HT1080 (cell line): ENCODE data around the gene SLIT3. TPM values are rescaled to one million over a fixed set of nuclear protein-coding genes. Genes with fewer than 3 reads are reported as not detected.
A peak's percentile ranks its signal among the peaks of the same experiment; 100 is the strongest.
"Not testable (repeated sequence)": the region's sequence is repeated elsewhere in the genome, so short reads cannot be mapped to it uniquely, and the experiment has no call there.

ENCODE experiments used
- DNase-seq: peaks from one replicate; pipeline ENCODE4 v3.0.0-alpha.2; 2015; ENCODE audit warnings: low read depth
- total RNA-seq: library from RNA; depleted of rRNA; stranded (reverse); fragments of >200 nt; shearing (Covaris generic); gene quantifications from 2 replicates; pipeline ENCODE4 v1.2.3, GENCODE V29; 2014

SLIT3 gene
- total RNA-seq, 1 experiment from 2014 or later: 0.08 TPM

DNA sequence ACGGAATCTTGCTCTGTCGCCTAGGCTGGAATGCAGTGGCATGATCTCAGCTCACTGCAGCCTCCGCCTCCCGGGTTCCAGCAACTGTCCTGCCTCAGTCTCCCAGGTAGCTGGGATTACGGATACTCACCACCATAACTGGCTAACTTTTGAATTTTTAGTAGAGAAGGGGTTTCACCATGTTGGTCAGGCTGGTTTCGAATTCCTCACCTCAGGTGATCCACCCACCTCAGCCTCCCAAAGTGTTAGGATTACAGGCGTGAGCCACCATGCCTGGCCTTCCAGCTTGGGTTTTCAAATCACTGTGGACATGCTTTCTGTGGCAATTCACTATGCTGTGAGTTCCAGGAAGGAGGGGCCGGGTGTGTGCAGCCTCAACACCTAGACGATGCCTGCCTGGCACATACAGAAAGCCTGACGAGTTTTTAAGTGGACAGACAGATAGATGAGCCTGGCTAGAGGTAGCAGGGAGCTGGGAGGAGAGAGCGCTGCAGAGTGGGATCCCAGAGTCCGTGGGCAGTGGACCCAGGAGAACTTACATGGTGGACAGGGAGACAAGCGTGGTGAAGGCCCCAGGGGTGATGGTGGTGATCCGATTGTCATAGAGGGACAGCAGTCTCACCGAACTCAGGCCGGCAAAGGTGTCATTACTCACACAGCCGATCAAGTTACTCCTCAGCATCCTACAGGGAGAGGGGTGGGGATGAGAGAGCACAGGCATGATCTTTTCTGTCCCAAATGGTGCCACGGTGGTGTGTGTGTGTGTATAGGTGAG lies 548.3 kb downstream of the SLIT3 start:
- peak; percentile 3 for DNase-seq

DNA sequence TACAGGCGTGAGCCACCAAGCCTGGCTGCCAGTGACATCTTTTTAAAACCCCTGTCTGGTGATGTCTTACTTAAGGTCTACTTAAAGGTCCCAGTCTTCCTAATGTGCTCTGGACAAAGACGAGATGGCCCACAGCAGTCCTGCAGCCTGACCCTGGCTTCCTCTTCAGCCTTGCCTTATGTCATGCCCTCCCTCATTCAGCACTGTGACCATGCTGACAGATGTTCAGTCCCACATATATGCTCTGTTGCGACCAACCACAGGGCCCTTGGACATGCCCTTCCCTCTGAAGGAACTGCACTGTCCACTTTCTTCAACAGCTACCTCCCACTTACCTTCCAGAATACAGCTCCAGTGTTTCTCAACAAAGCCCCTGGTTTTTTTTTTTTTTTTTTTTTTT lies 548.9 kb downstream of the SLIT3 start:
- DNase-seq: no peak

DNA sequence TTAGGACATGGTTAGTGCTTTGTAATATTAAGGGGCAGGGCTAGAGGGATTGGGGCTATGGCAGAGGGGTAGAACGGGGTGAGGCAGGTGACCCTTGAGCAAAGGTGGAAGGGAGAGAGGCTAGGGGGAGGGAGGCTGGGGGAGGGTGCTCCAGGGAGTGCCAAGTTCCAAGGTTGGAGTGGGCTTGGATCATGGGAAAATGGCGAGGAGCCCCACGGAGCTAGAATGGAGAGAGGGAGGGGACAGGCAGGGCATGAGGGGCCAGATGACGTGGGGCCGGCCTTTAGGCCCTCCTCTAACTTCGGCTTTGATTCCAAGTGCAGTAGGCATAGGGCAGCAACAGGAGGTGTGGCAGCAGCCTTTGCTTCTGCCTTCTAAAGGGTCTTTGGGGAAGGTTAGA lies 550.0 kb downstream of the SLIT3 start:
- DNase-seq: no peak

DNA sequence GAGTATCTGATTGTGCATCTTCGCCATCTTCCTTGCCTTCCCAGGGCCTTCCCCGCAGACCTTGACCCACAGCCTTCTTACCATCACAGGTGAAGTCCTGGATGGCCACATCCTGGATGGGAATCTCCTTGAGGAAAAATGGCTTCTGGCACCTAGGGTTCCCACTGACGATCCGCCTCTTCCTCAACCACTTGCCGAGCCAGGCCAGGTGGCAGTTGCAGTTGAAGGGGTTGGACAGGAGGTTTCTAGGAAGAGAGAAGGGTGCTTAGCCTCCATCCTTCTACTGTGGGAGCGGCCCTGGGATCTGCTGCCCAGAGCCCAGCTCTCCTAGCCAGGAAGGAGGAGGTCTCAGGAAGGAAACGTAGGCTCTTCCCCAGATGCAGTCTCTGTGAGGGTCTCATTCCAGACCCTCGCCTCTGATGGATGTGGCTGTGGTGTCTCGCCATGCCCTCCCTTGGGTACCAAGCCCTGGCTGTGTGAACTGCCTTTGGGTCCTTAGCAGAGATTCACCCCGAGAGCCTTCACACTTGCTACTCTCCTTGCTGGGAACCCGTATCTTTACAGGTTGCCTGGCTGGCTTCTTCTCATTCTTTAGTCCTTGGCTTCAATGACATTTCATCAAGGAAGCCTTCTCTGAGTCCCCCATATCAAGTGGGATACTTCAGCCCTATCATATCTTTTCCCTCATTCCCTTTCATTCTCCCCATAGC lies 551.4 kb downstream of the SLIT3 start:
- no peak for DNase-seq

DNA sequence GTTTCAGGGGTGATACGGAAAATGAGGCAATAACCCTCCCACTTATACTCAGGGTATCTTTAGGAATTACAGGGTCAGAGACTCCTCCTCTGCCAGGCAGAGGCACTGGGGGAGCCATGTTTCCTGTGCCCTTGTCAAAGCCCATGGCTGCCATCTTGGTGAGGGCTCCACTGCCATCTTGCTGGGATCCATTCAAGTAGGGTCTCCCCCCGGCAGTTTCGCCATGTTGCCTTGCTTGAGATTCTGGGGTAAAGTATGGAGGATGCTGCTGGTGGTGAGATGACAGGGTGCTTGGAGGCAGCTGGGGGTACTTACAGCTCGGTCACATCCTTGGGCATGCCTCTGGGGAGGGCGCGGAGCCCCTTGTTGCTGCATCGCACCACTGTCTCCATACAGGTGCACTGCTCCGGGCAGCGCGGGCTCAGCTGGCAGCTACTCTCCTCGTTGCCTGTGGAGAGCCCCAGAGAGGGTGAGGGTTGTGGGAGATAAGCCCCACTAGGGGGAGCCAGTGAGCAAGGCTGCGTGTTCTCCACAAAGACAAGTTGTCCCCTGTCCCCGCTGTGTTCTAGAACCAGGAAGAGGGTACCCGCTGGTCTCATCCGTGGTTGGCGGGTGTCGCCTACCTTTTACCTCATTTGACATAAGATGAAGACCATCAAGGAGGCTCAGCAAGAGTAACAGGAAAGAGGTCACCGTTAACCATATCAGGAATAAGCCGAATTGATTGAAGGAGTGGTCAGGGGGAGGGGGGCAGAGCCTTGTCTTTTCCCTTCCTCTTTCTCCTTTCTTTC lies 552.8 kb downstream of the SLIT3 start:
- peak; percentile 39 for DNase-seq

DNA sequence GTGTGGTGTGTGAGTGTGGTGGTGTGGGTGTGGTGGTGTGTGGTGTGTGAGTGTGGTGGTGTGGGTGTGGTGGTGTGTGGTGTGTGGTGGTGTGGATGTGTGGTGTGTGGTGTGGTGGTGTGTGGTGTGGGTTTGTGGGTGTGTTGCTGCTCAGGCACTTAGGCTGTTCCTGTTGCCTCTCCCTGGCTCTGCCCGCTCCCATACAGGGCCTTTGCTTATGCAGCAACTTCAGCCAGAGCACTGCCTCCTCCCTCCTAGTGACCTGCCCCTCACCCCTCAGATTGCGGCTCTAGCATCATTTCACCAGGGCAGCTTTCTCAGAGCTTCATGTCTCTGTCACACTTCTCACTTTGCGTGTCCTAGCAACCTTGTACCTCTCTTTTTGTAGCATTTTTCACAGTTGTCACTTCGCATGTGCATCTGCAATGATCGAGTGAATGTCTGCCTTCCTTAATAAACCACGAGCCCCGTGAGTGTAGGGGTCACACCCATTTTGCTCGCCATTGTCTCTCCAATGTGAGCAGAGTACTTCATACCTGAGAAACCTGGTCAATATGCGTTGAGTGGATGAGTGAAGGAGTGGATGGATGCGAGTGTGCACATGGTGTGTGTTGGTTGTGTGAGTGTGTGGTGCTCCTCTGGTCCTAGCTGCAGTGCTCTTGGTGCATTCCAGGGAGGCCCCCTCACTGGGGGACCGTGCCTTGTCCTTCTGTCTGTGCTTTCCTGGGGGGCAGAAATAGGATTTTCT lies 553.9 kb downstream of the SLIT3 start:
- no peak for DNase-seq

DNA sequence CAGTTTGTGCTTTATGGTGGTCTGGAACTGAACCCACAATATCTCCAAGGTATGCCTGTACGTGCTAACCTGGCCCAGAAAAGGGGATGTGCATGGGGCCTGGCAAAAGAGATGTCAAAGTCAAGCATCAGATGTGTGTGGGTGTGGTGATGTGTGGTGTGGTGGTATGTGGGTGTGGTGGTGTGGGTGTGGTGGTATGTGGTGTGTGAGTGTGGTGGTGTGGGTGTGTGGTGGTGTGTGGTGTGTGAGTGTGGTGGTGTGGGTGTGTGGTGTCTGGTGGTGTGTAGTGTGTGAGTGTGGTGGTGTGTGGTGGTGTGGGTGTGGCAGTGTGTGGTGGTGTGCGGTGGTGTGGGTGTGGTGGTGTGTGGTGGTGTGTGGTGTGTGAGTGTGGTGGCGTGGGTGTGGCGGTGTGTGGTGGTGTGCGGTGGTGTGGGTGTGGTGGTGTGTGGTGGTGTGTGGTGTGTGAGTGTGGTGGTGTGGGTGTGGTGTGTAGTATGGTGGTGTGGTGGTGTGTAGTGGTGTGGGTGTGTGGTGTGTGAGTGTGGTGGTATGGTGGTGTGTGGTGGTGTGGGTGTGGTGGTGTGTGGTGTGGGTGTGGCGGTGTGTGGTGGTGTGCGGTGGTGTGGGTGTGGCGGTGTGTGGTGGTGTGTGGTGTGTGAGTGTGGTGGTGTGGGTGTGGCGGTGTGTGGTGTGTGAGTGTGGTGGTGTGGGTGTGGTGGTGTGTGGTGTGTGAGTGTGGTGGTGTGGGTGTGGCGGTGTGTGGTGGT lies 554.6 kb downstream of the SLIT3 start:
- not testable (repeated sequence) for DNase-seq

DNA sequence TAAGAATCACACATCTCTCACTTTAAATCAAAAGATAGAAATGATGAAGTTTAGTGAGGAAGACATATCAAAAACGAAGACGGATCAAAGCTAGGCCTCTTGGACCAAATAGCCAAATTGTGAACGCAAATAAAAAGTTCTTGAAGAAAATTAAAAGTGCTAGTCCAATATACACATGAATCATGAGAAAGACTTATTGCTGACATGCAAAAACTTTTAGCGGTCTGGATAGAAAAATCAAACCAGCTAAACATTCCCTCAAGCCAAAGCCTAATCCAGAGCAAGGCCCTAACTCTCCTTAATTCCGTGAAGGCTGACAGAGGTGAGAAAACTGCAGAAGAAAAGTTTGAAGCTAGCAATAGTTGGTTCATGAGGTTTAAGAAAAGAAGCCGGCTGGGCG lies 557.3 kb downstream of the SLIT3 start:
- DNase-seq: no peak

DNA sequence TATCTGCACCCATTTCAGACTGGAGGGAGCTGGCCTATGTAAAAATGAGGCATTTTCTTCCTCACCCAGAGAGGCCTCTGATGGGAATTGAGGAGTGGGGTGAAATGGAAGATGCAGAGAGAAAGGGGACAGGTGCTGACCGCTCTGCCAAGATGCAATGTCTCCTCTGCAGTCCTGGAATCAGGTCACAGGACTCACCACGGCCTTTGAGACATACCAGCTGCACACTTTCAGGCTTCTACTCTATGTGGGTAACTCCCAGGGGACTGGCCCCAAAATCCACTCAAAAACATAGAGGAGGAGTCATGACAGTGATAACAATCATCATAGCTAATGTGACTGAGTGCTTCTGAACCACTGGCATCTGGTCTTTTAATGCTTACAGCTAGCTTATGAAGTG lies 558.6 kb downstream of the SLIT3 start:
- not testable (repeated sequence) for DNase-seq

DNA sequence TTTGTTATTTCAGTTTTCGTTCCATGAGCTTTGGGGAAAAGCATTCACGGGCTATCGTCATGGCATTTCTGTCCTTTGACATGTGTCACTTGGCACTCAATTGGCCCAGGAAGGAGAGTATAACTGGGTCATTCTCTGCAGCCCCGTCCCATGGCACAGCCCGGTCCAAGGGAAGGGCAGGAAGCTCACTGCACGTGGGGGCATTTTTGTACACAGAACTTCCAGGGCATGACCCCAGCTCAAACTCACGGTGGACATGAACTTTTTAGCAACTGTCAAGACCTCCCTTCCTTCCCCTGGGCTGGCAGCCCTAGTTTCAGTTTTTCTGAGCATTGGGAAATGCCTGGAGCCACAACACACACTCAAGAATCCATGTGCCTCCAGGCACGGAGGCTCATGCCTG lies 560.1 kb downstream of the SLIT3 start:
- DNase-seq: no peak

DNA sequence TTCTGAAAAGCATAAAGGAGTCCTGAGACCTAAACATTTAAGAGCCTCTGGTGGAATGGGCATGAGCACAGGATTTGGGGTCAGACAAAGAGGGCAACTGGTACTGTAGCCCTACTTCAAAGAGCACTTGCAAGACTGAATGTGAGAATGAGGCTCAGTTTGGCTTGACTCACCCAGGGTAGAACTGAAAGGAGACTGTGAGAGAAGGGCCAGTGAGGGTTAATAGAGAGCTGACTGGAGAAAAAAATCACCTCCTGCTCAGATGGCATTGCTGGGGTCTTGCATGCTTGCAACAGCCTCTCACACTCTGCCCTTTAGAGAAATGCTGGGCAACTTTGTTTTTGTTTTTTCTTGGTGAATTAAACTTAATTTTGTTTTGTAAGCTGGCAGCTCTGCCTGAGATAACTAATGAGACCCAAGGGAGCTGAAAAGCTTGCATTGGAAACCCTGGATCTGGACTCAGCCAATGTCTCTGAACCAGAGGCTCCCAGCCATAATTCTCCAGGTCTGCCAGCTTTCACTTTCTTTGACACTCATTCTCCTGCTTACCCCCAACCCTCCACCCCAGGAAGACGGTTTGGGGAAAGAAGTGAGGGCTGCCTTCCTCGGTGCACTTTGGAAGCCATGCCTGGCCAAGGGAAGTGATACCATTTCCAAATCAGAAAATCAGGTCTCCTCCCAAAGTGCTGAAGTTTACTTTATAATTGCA lies 560.7 kb downstream of the SLIT3 start:
- no peak for DNase-seq

DNA sequence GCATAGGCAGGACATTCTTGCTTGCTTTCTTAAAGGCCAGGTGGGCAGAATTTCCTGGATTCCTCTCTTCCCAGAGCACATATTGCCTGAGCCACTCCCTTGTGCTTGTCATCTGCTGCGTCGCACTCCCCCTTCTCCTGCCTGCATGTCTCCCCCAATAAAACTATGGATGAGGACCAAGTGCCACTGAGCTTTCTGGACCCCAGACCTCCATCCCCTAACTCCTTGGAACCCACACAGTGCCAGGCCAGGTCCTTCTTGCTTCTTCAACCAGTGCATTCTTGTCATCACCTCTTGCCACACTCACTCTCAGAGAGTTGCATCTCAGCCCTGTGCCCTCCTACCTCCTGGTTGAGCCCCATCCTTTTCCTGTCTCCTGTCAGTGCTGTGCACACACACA lies 563.9 kb downstream of the SLIT3 start:
- no peak for DNase-seq

DNA sequence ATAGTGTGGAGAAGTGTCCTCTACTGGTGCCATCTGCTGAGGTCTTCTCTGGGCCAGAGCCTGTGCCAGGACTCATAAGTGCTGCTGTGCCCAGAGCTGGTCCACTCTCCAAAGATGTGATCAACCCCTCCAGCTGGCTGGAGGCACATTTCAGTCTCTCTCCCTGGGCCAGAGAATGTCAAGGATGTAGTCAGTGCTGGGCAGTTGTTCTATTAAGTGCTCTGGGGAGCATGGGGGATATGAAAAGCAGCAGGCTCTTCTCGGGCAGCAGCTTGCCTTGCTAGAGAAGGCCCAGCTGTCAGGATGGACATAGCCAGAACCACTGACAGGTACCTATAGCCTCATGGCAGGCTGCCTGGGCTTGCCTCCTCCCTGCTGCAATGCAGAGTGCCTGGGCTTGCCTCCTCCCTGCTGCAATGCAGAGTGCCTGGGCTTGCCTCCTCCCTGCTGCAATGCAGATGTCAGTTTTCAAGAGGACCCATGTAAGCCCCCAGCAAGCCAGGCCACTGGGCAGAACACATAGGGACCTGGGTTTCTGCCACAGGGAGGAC lies 564.6 kb downstream of the SLIT3 start:
- no peak for DNase-seq

DNA sequence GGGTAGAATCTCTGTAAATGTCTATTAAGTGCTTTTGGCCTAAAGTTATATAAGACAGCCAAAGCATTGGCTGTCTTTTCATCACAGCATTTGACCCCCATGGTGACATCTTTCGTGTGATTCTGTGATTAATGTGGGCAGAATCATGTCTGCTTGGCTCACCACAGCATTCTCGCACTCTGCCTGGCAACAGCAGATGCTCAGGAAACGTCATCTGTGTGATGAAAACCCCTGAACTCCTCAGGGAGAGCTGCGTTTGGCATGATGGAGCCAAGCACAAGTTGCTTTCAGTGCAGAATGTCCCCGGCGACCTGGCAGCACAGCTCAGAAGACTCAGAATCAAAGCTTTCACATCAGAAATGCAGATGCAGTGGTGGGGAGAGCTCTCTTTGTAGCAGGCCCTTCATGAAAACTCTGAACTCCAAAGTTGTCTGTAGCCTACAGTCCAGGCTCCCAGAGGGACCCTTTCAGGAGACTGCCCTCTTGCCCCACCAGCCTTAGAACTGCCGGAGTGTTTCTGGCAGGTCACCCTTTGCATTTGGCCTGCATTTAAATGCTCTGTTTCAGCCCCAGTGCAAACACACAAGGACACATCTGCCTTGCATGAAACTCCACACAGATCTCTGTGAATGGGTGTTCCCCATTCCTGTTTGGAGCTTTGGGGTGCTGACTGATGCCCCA lies 566.2 kb downstream of the SLIT3 start:
- no peak for DNase-seq

DNA sequence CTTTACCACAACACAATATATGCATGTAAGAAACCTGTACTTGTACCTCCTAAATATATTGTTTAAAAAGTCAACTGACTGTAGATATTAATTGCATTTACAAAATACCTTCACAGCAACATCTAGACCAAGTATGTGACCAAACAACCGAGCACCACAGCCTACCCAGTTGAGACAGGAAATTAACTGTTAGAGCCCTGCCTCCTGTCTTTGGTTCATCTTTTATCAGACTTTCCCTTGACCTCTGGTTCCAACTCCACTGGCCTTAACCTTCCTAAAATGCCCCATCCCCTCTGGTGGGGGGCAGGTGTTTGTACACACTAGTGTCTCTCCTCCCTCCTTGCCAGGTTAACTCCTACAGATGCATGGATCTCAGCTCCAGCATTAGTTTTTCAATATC lies 566.8 kb downstream of the SLIT3 start:
- DNase-seq: no peak

DNA sequence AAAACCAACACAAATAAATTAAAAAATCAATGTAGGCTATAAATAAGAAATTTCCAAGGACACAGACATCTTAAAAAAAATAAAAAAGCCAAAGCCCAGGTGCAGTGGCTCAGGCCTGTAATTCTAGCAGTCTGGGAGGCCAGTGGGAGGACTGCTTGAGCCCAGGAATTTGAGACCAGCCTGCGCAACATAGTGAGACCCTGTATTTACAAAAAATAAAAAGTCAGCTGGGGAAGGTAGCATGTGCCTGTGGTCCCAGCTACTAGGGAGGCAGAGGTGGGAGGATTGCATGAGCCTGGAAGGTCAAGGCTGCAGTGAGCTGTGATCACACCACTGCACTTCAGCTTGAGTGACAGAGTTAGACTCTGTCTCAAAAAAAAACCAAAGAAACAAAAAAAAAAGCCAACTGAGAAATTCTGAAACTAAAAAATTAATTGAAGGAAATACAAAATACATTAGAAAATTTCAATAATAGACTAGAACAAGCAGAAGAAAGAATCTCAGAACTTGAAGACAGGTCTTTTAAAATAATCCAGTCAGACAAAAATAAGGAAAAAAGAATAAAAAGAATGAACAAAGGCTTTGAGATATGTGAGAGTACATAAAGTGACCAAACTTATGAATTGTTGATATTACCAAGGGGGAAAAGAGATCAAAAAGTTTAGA lies 572.3 kb downstream of the SLIT3 start:
- DNase-seq: no peak

DNA sequence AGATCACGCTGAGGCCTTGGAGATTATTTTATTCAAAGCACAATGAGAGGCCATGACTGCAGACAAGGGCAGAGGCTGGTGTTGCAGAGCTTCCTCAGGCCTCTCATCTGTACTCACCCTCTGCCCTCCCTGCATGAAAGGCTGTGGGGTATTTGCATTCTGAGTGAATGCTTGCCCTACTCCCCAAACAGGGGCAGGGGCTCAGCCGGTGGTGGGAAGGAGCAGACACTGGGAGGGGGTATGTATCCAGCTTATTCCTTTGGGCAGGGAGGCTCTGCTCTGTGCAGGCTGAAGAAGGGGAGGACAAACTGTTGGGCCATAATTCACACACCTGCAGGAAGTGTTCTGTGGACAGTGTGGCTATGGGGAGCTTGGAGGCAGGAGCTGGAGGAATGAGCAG lies 573.4 kb downstream of the SLIT3 start:
- DNase-seq: no peak

DNA sequence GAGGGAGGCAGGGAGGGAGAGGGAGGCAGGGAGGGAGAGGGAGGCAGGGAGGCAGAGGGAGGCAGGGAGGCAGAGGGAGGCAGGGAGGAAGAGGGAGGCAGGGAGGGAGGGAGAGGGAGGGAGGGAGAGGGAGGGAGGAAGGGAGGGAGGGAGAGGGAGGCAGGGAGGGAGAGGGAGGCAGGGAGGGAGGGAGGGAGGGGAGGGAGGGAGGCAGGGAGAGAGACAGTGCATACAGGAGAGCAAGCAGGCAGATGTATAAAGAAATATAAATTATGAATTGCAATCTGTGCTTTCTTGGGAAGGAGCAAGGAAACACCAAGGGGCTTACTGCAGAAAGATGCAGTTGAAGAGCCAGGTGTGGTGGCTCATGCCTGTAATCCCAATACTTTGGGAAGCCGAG lies 574.6 kb downstream of the SLIT3 start:
- DNase-seq: no peak

DNA sequence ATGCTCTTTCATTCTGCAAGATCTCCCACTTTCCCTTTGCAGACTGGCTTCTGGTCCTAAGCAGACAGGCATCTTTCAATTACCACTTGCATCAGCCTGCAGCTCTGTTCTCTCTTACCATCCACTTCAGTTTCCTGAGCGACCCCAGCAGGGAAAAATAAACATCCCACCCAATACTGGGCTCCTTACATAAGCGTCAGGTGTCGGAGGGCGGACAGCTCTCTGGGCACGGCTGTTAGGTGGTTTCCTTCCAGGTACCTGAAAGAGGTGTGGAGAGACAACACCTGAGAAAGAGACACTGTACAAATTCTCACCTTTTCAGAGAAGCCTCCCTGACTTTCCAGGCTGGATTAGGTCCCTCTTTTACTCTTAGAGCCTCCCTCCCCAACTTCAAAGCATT lies 576.7 kb downstream of the SLIT3 start:
- DNase-seq: no peak
